Stimulated activated CD4-positive, alpha-beta T cell treated with anti-CD3 and anti-CD28 coated beads, Interleukin-2, amount 100 ng/mL, for 48 hours (primary cell): Measurements from ENCODE around the gene GHRHR.

Source experiments
- DNase-seq, 2 donors: peaks; one replicate each; pipeline ENCODE4 v3.0.0-alpha.2; 2020

Gene GHRHR

DNA sequence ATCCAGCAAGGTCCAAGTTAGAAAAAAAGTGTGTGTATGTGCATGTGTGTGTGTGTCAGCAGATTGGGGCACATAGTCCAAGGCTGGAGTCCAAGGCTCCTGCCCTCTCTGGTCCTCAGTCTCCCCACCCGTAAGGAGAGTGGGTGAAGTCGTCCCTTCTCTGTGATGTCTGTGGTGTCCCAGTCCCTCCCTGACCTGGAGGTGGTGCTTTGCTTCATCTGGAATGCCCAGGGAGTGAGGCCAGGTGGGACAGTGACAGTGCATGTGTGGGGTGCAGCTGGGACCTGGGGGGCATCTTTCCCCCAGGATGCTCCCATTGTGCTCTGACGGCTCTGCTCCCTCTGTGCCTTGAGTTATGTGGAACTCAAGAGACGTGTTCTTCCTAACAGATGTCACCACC lies 34.1 kb upstream of the GHRHR start:
- no peak for DNase-seq

DNA sequence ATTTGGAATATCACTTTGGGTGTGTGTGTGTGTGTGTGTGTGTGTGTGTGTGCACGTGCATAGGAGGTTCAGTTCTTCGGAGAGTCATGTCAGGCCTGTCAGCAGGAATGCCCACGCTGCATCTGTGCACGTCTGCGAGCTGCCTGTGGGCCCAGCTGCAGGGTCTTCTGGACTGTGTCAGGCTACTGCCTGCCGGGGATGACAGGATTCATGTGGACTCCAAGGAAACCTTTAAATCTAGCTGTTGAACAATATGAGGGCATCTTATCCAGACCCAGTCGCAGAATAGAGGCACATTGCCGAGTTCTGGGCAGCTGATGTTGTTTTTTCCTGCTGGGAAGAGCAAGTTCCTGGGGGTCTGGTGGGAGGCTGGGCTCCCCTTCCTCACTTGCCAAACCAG lies 33.1 kb upstream of the GHRHR start:
- no peak for DNase-seq

DNA sequence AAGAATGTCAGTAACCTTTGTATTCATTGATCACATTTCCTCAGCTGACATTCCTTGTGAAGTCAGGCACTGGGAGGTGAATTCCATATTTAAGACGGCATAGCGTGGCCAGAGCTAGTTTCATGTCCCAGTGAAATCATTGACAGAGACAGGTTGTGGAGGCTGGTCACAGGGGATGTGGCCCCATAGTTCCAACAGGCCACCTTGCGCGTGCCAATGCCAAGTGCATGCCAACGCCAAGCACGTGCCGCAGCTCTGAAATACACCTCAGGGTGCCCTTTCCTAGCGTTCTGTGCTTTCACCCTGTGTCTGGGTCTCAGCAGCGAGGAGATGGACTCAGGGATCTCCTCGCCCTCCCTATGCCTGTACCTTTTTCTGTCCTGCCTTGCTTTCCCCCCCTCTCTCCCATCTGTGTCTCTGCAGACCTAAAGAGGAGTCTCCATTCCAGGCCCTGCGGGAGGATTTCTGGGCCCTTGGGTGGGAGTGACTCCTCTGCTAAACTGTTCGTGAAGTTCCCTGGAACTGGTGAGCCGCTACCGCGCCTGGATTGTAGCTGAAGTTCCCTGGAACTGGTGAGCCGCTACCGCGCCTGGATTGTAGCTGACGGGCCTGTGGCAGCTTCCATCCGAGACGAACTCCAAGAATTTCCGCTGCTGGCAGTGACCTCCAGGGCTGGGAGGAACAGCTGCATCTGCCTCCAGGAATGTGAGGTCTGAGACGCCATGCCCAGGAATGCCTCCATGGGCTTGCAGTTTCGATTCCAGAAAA lies 32.4 kb upstream of the GHRHR start:
- DNase-seq: no peak

DNA sequence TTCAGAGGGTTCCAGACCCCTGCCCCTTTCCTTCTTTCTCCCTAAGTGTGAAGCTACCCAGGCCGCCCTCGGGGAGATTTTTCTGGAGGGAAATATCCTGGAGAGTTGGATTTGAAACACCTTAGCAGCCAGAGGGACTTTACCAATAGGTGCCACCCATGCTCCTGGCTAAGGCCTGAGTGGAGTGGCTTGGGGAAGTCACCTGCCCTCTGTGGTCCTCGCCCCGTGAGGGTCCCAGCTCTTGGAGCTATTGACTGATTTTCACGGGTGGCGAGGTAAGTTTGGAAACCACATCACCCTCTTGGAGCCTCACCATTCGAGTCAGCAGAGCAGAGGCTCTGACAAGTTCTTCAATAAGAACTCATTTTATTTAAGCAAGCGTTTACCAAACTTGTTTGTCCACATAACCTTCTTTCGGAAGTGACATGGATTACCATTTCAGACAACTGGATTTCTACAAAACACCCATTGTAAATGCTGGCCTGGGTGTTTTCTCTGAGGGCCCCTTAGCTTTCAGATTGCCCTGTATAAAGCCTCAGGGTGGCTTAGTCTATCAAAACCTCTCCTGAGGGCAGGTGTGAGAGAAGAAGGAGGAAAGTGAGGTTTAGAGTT lies 31.7 kb upstream of the GHRHR start:
- DNase-seq: no peak

DNA sequence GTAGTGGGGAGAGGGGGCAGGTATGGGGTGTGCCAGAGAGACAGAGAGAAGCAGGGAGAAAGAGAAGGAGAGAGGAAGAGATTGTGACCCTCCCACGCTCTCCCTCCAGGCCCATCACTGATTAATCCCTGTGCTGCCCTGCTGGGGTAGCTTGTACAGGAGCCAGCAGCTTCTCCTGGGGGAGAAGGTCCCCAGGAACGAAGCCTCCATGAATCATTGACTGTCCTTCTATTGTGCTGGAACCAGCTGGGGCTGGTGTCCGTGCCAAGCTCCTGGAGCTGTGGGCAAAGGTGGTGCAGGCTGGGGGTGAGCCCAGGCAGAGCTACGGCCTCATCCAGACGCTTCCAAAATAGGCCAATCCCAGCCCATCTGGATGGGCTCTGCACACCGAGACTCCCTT lies 31.2 kb upstream of the GHRHR start:
- no peak for DNase-seq

DNA sequence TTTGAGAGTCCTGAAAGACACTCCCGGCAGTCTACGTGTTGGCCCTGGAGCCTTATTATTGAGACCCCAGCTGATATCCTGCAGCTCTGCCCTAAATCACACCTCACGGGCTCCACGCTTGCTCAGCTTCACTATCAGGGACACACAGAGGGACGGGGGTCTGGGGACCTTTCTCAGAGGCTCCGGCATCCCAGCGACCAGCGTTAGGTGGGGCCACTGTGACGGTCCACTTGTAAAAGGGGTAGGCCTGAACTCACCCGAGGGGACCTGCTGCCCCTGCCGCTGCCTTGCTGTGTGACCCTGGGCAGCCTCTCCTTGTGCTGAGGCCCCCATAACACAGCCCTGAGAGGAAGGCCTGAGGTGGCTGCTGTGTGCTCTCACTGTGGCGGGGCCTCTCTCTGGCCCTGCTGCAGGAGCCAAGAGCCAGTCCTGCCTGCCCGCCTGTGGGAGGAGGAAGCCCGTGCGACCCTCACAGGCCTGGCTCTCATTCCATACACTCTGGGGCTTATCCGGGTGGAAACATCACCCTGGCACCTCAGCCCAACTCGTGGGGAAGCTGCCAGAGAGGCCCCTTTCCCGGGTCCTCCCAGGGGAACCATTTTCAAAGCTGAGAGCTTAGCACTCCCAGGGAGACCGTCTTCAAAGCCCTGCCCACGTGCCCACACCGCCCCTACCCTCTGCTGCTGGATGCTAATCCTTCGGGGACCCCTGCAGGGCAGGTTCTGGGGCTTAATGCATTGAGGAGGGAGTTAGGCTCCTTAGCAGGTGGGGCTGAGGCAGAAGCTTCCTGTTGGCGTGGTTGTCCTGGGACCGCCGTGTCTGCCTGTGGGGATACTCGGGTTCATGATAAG lies 30.4 kb upstream of the GHRHR start:
- no peak for DNase-seq

DNA sequence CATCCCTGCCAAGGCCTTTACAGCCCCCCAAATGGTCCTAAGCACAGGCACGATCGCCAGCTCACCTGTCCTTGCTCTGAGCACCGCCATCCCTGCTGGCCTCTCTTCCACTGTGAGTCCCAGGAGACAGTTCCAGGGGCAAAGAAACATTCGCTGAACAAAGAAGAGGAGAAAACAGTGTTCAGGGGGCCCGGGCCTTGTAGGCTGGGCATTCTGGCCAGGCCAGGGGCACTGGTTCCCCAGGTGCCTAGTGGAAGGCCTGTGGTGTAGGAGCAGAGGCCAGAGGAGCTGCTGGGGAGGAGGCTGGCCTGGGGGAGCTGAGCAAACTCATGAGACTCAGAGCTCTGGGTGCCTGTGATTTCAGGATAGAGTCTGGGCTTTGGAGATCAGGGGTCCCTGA lies 29.5 kb upstream of the GHRHR start:
- no peak for DNase-seq

DNA sequence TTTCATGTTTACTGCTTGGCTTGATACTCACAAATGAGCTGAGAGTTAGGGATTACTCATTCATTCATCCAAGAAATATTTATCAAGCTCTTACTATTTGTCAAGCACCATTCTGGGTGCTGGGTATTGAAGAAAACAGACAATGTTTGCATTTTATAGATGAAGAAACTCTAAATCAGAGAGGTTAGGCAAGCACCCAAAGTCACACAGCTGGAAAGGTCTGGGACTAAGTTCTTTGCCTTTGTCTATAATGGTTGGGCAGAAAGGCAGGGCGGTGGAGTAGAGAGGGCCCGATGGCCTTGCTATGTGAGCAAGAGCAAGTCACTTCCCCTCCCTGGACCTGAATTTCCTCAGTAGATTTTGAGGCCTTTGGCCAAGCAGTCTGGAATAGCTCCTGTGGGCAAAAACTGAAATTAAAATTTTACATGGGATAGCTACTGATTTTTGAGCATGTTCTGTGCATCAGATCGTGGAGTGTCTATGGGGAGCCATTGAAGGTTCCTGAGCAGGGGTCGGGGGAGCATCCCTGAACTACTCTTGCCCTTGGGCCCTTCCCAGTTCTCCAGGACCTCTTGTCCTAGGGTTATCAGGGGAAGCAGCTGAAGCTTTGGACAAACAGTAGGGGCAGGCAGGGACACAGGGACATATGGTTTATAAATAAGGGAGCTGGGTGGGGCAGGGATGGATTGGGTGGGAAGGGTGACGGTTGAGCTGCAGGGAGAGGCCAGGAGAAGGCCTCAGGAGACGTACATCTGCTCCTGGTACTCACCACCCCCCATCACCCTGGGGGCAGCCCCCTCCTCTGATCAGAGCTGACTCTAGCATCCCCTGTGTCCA lies 28.8 kb upstream of the GHRHR start:
- DNase-seq: no peak

DNA sequence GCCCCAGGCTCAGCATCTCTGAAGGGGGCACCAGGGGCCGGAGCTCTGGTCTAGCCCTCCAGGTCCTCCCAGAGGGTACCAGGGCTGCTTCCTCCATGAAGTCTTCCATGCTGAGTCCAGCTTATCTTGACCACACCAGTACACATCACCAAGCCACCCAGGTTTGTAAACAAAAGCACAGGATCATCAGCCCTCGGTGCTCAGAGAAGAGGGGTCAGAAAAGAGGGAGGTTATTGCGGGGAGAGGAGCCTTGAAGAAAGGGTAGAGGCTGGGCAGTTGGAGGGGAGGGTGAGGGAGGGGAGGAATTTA lies 28.2 kb upstream of the GHRHR start:
- no peak for DNase-seq

DNA sequence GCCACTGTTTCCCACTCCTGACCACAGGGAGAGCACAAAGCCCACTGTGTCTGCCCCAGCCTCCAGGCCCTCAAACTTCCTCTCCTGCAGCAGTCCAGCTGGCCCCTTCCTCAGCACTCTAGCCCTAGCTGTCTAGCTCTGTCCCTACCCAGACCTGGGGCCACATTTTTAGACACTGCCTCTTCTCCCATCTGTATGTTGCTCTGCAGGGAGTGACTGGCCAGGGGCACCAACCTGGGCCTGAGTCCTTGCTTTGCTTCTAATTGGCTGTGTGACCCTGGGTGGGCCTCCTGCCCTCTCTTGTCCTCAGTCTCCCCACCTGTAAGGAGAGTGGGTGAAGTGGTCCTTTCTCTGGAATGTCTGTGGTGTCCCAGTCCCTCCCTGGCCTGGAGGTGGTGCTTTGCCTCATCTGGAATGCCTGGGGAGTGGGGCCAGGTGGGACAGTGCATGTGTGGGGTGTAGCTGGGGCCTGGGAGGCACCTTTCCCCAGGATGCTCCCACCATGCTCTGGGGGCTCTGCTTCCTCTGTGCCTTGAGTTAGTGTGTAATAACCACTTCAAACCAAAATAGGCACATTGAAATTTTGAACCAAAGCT lies 27.0 kb upstream of the GHRHR start:
- no peak for DNase-seq

DNA sequence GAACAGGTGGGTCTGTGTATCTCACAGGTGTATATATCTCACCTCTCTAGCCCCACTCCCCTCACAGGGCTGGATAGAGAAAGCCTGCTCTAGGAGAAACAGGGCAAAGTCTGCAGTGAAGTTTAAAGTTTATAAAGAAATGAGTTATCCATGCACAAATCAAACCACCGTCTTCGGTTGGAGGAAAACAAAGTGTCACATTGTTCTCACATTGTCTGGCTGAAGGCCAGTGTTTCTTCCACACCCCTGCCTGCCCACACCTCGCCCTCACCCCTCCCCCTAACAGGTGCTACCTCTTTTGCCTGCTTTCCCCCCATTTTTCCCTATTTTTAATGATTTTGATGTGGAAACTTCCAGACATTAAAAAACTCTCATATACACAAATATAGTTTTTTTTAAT lies 26.3 kb upstream of the GHRHR start:
- DNase-seq: no peak

DNA sequence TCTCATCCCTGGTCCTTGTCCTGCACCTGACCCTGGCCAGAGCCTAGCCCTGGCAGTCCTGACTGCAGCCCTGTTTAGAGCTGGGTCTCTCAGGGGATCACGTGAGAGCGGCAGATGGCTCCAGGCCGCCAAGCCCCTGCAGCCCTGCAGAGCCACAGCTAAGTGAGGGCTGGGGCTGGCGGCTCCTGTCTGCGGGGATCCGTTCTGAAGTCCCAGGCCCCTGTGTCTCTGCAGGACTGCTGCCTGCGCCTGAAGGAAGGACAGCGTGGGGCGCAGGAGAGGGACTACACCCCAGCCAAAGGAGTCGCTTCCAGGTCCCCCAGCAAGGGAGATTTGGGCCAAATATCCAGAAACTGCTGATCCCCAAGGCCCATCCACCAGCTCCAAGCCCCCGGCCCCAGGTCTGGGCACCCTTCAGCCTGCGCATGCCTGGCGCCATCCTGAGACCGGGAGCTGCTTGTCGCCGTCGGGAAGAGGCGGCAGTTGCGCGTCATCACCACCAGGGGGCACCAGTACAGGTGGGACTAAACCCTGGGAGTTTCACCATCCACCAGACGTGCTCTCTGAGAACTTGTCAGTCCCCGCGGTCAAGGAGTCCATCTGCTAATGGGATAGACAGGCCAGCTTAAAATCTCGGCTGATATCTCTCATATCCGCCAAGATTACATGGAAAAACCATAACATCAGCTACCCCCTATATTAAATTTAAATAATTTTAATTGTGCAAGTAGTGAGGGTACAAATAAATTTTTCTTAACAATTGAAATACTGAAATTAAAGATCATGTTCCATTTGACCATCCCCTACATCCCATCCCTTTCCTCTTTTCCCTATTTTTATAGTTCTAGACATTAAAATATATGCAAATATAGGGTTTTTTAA lies 25.1 kb upstream of the GHRHR start:
- DNase-seq: peak; percentile 75 to 76

DNA sequence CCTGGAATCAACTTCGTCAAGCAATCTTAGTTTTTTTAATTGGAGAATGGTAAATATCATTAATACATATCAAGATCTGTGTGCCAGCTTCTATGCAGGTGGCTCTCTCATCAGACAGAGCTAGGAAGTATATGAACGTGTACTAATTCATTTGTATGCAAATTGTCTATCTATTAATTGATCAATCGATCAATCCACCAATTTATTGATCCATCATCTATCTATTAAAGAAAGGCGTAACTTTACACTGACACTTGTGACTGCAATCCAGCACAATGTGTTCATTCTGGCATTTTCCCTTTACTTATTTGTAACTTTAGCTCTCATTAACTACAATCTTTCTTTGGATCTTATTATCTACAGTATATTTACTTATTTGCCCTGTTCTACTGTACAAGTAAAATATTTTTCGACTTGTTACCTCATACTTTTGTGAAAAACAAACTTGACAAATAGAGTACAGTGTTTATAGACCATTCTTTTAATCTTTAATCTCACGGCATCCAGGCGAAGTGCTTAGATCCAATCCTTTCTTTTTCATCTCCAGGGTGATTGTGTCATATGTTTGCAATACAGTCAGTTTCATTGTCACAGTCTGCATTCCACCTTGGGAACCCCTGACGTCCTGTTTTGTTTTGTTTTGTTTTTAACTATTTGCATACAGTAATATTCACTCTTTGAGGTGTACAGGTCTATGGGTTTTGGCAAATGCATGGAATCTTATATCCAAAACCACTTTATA lies 22.0 kb upstream of the GHRHR start:
- no peak for DNase-seq

DNA sequence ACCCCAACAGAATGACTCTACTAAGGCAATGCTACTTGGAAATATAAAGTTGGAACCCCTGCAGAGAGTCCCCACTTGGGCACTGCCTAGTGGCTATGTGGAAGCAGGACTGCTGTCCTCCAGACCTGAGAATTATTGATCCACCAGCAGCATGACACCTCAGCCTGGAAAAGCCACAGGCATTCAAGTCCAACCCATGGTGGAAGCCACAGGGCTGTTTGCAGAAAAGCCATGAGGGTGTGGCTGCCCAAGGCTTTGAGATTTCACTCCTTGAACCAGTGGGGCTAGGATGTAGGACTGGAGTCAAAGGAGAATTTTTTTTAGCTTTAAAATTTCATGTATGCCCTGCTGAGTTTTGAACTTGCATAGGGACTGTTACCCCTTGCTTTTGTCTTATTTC lies 13.6 kb upstream of the GHRHR start:
- no peak for DNase-seq

DNA sequence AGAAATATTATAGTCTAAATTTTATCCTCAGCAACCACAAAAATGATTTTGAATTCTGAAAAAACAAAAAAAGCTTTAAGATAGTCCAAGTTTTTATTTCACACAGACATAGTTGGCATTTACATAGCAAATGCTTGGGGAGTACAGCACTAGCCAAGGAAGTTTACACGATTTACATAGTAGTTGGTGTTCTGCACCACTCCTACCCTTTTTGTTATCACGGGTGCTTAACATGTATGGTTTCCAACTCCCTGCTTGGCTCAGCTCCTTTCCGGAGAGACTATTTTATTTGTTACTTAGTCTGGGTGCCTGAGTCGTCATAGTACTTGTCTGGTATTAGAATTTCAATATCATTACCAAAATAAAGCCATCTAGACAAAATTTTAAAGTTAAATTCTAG lies 8.8 kb upstream of the GHRHR start:
- no peak for DNase-seq

DNA sequence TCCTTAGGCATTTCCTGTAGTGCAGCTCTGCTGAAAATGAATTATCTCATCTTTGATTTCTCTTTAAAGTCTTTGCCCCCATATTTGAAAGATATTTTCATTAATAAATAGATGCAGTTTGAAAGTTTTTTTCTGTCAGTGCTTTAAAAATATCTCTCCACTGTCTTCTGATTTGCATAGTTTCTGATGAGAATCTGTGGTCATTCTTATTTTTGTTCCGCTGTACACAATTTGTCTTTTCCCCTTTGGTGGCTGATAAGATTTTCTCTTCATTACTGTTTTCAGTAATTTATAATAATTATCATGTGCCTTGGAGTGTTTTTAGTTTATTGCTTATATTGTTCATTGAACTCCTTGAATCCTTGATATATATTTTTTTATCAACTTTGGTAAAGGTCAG lies 7.0 kb upstream of the GHRHR start:
- no peak for DNase-seq

DNA sequence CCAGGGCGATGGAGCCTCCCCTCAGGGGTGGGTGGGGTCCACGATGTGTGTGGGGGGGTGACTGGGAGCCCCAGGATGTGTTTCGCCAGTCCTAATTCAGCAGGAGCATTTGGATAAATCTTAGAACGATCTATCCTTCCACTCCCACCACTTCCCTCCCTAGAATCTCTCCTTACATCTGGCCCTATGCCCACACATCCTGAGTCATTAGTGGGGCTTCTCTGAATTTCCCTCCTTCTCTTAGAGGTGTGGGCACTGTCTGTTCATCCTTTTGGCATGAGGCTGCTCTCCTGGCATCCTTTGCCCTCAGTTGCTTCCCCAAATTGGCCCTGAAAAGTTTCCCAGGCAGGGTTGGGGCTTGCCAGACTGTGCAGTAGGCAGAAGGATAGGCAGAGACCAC lies 1.6 kb downstream of the GHRHR start:
- DNase-seq: no peak

DNA sequence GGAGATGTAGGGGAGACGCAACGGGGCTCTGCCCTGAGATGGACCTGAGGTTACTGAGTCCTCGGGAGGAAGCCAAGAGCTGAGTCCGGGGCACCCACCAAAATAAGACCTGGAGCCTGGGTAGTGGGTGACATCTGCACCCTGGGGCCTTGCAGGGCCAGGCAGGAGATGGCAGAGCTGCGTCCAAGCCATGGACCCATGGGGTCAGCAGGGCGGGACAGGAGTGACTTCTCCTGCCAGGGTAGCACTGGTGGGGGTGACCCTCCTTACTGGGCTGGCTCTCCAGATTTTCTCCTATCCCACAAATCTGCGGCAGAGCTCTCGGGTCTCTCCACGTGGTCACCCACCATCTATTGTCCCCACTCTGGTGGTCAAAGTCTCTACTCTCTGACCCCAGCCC lies 2.1 kb downstream of the GHRHR start:
- DNase-seq: no peak

DNA sequence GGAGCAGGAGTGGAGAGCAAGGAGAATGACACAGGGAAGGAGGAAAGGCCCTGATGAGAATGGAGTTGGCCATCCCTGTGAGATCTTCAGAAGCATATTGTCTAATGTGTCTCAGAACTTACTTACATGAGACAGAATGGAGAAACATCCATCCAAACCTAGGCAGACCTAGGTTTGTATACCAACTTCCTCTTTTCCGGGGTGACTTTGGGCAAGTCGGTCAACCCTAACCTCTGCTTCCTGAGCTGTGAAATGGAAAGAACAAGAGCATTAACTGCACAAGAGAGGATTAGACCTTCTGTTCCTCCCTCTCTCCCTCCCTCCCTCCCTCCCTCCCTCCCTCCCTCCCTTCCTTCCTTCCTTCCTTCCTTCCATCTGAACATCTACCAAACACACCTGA lies 4.5 kb downstream of the GHRHR start:
- no peak for DNase-seq

DNA sequence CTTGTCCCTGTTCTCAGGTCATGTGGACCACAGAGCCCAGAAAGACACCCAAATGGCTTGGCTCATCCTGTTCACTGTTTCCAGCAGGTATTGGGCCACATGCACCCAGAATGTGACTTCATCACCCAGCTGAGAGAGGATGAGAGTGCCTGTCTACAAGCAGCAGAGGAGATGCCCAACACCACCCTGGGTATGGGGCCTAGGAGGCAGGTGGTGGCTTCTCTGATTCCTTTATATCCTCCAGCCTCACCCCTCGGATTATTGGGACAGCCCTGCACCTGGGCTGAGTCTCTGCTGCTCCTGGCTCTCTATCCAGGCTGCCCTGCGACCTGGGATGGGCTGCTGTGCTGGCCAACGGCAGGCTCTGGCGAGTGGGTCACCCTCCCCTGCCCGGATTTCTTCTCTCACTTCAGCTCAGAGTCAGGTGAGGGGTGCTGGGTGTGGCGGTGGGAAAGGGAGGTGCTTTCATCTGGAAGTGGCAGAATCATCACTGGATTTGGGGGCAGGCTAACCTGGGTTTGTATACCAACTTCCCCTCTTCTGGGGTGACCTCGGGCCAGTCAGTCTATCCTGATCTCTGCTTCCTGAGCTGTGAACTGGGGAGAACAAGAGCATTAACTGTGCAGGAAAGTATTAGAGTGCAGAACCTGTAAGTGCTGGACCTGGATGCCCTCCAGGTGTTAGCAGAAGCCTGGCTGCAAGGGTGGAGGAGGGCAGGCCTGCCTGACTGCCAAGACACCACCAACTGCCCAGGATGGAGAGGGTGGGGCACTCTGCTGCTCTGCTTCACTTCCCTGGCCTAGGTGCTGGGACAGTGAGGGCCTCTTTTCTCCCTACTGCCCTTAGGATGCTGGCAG lies 5.2 kb downstream of the GHRHR start:
- no peak for DNase-seq
